Measurements from ENCODE around the gene ODF2.

DNA sequence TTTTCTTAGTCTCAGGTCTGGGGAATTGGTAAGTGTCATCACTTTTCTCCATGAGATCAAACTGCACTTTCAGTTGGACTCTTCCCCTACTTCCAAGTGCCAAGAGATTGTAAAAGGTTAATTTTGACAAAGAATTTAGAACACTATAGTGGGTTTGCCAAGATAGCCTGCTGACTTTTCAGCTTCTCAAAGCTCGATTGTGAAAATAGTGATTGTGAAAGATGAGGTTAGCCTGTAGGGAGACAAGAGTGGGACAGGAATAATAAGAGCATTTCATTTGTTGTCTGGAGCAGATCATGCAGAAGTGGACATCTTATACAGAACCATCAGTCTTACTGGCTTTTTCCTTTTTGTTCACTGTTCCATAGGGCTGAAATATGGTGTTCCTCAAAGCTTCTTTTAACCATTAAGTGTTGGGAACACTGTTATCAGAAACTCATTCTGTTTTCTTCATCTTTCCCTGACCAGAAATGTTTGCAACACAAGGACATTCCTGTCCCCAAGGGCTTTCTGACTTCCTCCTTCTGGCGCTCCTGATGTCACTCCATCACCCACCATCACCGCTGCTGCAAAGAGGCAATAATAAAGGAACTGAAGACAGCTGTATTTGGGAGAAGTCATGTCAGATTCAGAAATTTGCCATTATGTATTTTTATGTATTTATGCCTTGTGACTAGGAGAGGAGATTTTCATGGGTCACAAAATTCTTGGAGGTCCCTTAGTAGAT, 85.0 kb downstream of the ODF2 start:
- TF ChIP-seq, protein P1, sequence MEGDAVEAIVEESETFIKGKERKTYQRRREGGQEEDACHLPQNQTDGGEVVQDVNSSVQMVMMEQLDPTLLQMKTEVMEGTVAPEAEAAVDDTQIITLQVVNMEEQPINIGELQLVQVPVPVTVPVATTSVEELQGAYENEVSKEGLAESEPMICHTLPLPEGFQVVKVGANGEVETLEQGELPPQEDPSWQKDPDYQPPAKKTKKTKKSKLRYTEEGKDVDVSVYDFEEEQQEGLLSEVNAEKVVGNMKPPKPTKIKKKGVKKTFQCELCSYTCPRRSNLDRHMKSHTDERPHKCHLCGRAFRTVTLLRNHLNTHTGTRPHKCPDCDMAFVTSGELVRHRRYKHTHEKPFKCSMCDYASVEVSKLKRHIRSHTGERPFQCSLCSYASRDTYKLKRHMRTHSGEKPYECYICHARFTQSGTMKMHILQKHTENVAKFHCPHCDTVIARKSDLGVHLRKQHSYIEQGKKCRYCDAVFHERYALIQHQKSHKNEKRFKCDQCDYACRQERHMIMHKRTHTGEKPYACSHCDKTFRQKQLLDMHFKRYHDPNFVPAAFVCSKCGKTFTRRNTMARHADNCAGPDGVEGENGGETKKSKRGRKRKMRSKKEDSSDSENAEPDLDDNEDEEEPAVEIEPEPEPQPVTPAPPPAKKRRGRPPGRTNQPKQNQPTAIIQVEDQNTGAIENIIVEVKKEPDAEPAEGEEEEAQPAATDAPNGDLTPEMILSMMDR (optimal IDR thresholded peaks at IDR 0.05 in 1 of 3, IDR thresholded peaks at IDR 0.05 in 1 of 3, conservative IDR thresholded peaks at IDR 0.05 in 1 of 3; ENCODE audit: extremely low read depth in 1 of 3, insufficient read depth in 2 of 3, low read length in 3 of 3), result no peak
- no peak for TF ChIP-seq EZH2 (IDR thresholded peaks at IDR 0.05; ENCODE audit: low read length)

Data from keratinocyte (primary cell).